H9 (cell line): ENCODE data around the gene PLPP7. TPM values are rescaled to one million over a fixed set of nuclear protein-coding genes. Genes with fewer than 3 reads are reported as not detected.

ENCODE experiments used
- DNase-seq: peaks from one replicate; pipeline ENCODE4 v3.0.0-alpha.2; 2017
- H2AFZ ChIP-seq: one replicate; pipeline ENCODE4 v1.6.1; 2013; ENCODE audit warnings: mild to moderate bottlenecking, low read length, control low read depth, moderate library complexity
- H2AK5ac ChIP-seq: 2 replicates; pipeline ENCODE4 v1.6.1; 2013; ENCODE audit warnings: low read length, control low read depth, mixed read lengths; ENCODE audit not compliant: insufficient read length
- H2BK120ac ChIP-seq: one replicate; pipeline ENCODE4 v1.6.1; 2013; ENCODE audit warnings: low read depth, mild to moderate bottlenecking, low read length, control low read depth, inconsistent platforms; ENCODE audit not compliant: poor library complexity, severe bottlenecking
- H2BK12ac ChIP-seq: 2 replicates; pipeline ENCODE4 v1.6.1; 2013; ENCODE audit warnings: low read length, control low read depth, mixed read lengths, low read depth; ENCODE audit not compliant: insufficient read length
- H2BK15ac ChIP-seq: 2 replicates; pipeline ENCODE4 v1.6.1; 2013; ENCODE audit warnings: low read depth, low read length, control low read depth
- H2BK20ac ChIP-seq: one replicate; pipeline ENCODE4 v1.6.1; 2013; ENCODE audit warnings: low read depth, mild to moderate bottlenecking, low read length, control low read depth, inconsistent platforms; ENCODE audit not compliant: poor library complexity, severe bottlenecking
- H2BK5ac ChIP-seq: 2 replicates; pipeline ENCODE4 v1.6.1; 2013; ENCODE audit warnings: low read length, control low read depth, mixed read lengths; ENCODE audit not compliant: insufficient read length
- H3K14ac ChIP-seq: 2 replicates; pipeline ENCODE4 v1.6.1; 2013; ENCODE audit warnings: low read length, control low read depth; ENCODE audit not compliant: insufficient read depth
- H3K18ac ChIP-seq: 2 replicates; pipeline ENCODE4 v1.6.1; 2013; ENCODE audit warnings: low read depth, mild to moderate bottlenecking, mixed read lengths, low read length, control low read depth; ENCODE audit not compliant: insufficient read length
- H3K23ac ChIP-seq: 2 replicates; pipeline ENCODE4 v1.6.1; 2013; ENCODE audit warnings: low read length, control low read depth, mixed read lengths, low read depth; ENCODE audit not compliant: insufficient read length
- H3K23me2 ChIP-seq: 2 replicates; pipeline ENCODE4 v1.6.1; 2013; ENCODE audit warnings: low read depth, mild to moderate bottlenecking, mixed read lengths, low read length, control low read depth; ENCODE audit not compliant: insufficient read length, poor library complexity, severe bottlenecking
- H3K27ac ChIP-seq: 2 replicates; pipeline ENCODE4 v1.5.1; 2013; ENCODE audit warnings: low read length, control low read depth, mixed read lengths, low read depth; ENCODE audit not compliant: insufficient read length
- H3K27me3 ChIP-seq: 2 replicates; pipeline ENCODE4 v1.6.1; 2013; ENCODE audit warnings: low read length, control low read depth, inconsistent platforms; ENCODE audit not compliant: insufficient read depth
- H3K4ac ChIP-seq: 2 replicates; pipeline ENCODE4 v1.6.1; 2013; ENCODE audit warnings: low read depth, mild to moderate bottlenecking, control low read depth, inconsistent platforms, low read length, moderate library complexity
- H3K4me1 ChIP-seq: 2 replicates; pipeline ENCODE4 v1.6.1; 2013; ENCODE audit warnings: low read length, control low read depth, inconsistent platforms; ENCODE audit not compliant: insufficient read depth
- H3K4me2 ChIP-seq: 2 replicates; pipeline ENCODE4 v1.6.1; 2013; ENCODE audit warnings: low read length, control low read depth, mixed read lengths; ENCODE audit not compliant: insufficient read length, insufficient read depth
- H3K56ac ChIP-seq: 2 replicates; pipeline ENCODE4 v1.6.1; 2013; ENCODE audit warnings: low read depth, mild to moderate bottlenecking, mixed read lengths, low read length, control low read depth; ENCODE audit not compliant: insufficient read length
- H3K79me1 ChIP-seq: 2 replicates; pipeline ENCODE4 v1.6.1; 2013; ENCODE audit warnings: low read depth, mild to moderate bottlenecking, moderate library complexity, low read length, control low read depth, inconsistent platforms; ENCODE audit not compliant: insufficient read depth, poor library complexity, severe bottlenecking
- H3K79me2 ChIP-seq: 2 replicates; pipeline ENCODE4 v1.6.1; 2013; ENCODE audit warnings: low read length, control low read depth, inconsistent platforms; ENCODE audit not compliant: insufficient read depth
- H3K9ac ChIP-seq: 2 replicates; pipeline ENCODE4 v1.6.1; 2013; ENCODE audit warnings: low read length, control low read depth, mixed read lengths; ENCODE audit not compliant: insufficient read length; ENCODE audit errors: extremely low read depth
- H3K9me3 ChIP-seq: one replicate; pipeline ENCODE4 v1.6.1; 2013; ENCODE audit warnings: low read depth, low read length, inconsistent platforms; ENCODE audit not compliant: control insufficient read depth
- H3T11ph ChIP-seq: one replicate; pipeline ENCODE4 v1.6.1; 2013; ENCODE audit warnings: mild to moderate bottlenecking, low read length, control low read depth, inconsistent platforms
- H4K20me1 ChIP-seq: one replicate; pipeline ENCODE4 v1.6.1; 2013; ENCODE audit not compliant: control insufficient read depth, insufficient read length, insufficient read depth
- H4K5ac ChIP-seq: 2 replicates; pipeline ENCODE4 v1.6.1; 2013; ENCODE audit warnings: low read depth, mild to moderate bottlenecking, mixed read lengths, low read length, control low read depth; ENCODE audit not compliant: insufficient read length
- H4K8ac ChIP-seq: replicated peaks from 2 replicates; pipeline ENCODE4 v1.6.1; 2013; ENCODE audit warnings: low read length, control low read depth, mixed read lengths, low read depth; ENCODE audit not compliant: insufficient read length
- H4K91ac ChIP-seq: 2 replicates; pipeline ENCODE4 v1.6.1; 2013; ENCODE audit warnings: low read depth, mild to moderate bottlenecking, moderate library complexity, mixed read lengths, low read length, control low read depth; ENCODE audit not compliant: insufficient read length
- H3K27ac Mint-ChIP-seq, 3 experiments: 2 replicates in 2 of 3; 3 replicates in 1 of 3; pipeline ENCODE4 v1.8.0; 2020 to 2021; ENCODE audit warnings: mixed read lengths in 3 of 3, mild to moderate bottlenecking in 1 of 3, moderate library complexity in 1 of 3
- H3K27me3 Mint-ChIP-seq: 2 replicates; pipeline ENCODE4 v1.8.0; 2021; ENCODE audit warnings: low read depth, mild to moderate bottlenecking, moderate library complexity, mixed read lengths
- H3K36me3 Mint-ChIP-seq, 3 experiments: 2 replicates in 2 of 3; 3 replicates in 1 of 3; pipeline ENCODE4 v1.8.0; 2020 to 2021; ENCODE audit warnings: low read depth in 3 of 3, mixed read lengths in 3 of 3; ENCODE audit not compliant: insufficient read depth in 1 of 3
- H3K4me1 Mint-ChIP-seq, 2 experiments: 2 replicates each; pipeline ENCODE4 v1.8.0; 2020; ENCODE audit warnings: mixed read lengths in 2 of 2
- H3K4me3 Mint-ChIP-seq, 2 experiments: 2 replicates in 1 of 2; 3 replicates in 1 of 2; pipeline ENCODE4 v1.8.0; 2020 to 2021; ENCODE audit warnings: mild to moderate bottlenecking in 2 of 2, mixed read lengths in 2 of 2, moderate library complexity in 1 of 2
- H3K9me3 Mint-ChIP-seq, 2 experiments: 2 replicates in 1 of 2; 3 replicates in 1 of 2; pipeline ENCODE4 v1.8.0; 2020; ENCODE audit warnings: mild to moderate bottlenecking in 2 of 2, mixed read lengths in 2 of 2, moderate library complexity in 1 of 2
- WGBS: extraction: QIAGEN DNeasy Blood & Tissue Kit; methylation state at CpG from one replicate; pipeline ENCODE4 v1.1.7; 2013; ENCODE audit warnings: missing lambda C conversion rate, low lambda C conversion rate, mixed read lengths; ENCODE audit not compliant: insufficient read length; ENCODE audit errors: extremely low coverage; 5-methylcytosine and 5-hydroxymethylcytosine counted together
- total RNA-seq: library from RNA; stranded (reverse); gene quantifications from 2 replicates; pipeline ENCODE4 v1.2.1, GENCODE V29; 2021
- TF ChIP-seq, protein P1 (sequence below): fragments of 200-600 bp; sonication (generic); conservative IDR thresholded peaks from 3 replicates; pipeline ENCODE4 v1.8.0; 2021; ENCODE audit warnings: antibody characterized with exemption, mild to moderate bottlenecking

Gene PLPP7
- total RNA-seq, 1 experiment from 2014 or later = 1.9 TPM

DNA sequence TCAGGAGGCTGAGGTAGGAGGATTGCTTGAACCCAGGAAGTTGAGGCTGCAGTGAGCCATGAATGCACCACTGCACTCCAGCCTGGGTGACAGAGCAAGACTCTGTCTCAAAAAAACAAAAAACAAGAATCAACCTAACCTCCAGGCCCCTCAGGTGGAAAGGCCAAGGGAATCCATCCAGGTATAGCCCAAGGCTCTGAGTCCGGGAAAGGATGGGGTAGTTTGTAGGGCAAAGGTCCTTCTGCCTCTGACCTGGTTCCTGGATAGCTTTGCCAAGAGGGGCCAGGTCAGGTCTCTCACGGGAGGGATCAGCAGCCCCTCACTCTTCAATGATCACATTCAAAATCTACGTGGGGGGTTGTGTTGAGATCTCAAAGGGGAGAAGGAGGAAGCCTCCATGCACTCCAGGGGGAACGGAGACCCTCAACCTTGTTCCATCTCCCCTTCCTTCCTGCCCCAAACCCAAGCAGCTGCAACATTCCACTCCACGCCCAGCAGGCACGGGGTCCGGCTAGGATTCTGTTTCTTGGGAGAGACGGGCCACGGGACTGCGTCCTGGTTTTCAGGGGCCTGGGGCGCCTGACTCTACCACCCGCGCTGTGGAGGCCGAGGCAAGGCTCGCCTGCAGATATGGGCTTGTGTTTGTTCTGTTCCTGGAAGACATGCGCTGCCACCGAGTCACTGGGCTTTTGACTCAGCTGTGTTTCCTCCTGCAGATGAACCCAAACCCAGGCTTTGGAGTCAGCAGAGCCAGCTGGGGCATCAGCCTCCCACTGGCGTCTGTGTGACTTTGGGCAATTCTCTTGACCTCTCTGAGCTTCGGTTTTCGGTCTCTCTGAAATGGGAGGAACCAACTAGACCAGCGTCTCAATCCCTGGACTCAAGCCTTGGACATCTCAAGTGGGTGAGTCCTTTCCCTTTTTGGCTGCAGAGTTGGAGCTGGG is 35.5 kb downstream of the PLPP7 start:
- Histone ChIP-seq H3K14ac (peak overlapping the region; percentile 27; the same call in 1 of the 2 replicates), H3K9ac (no peak overlapping the region), H3K4me1 (no peaks in the 10 kb centered on the region), H4K8ac (no peak overlapping the region), H3K23me2 (no peaks in the 10 kb centered on the region), H3K23ac (no peak overlapping the region), H3K27ac (no peak overlapping the region), H2BK20ac (no peak overlapping the region), H2AK5ac (no peak overlapping the region), H2BK120ac (no peak overlapping the region), H3K9me3 (no peaks in the 10 kb centered on the region), H2AFZ (no peak overlapping the region), H4K5ac (no peak overlapping the region), H3K56ac (no peak overlapping the region), H3K27me3 (no peaks in the 10 kb centered on the region), H3K18ac (no peak overlapping the region), H3K4me2 (no peak overlapping the region), H2BK15ac (no peak overlapping the region), H3K79me1 (no peaks in the 10 kb centered on the region), H3T11ph (no peak overlapping the region), H2BK12ac (no peak overlapping the region), H2BK5ac (no peak overlapping the region), H4K91ac (no peak overlapping the region), H3K4ac (no peak overlapping the region), H3K79me2 (no peaks in the 10 kb centered on the region), H4K20me1 (no peaks in the 10 kb centered on the region)
- no peak overlapping the region for H3K4me3 Mint-ChIP-seq
- peaks cover 5% of the 10 kb centered on the region for H3K27me3 Mint-ChIP-seq
- peaks cover 12 to 13% of the 10 kb centered on the region in 2 experiments for H3K4me1 Mint-ChIP-seq
- DNase-seq = no peak
- no CpG with 5 or more reads among the region's 21 CpGs for WGBS
- no peaks in the 10 kb centered on the region for H3K36me3 Mint-ChIP-seq
- TF ChIP-seq, protein P1, sequence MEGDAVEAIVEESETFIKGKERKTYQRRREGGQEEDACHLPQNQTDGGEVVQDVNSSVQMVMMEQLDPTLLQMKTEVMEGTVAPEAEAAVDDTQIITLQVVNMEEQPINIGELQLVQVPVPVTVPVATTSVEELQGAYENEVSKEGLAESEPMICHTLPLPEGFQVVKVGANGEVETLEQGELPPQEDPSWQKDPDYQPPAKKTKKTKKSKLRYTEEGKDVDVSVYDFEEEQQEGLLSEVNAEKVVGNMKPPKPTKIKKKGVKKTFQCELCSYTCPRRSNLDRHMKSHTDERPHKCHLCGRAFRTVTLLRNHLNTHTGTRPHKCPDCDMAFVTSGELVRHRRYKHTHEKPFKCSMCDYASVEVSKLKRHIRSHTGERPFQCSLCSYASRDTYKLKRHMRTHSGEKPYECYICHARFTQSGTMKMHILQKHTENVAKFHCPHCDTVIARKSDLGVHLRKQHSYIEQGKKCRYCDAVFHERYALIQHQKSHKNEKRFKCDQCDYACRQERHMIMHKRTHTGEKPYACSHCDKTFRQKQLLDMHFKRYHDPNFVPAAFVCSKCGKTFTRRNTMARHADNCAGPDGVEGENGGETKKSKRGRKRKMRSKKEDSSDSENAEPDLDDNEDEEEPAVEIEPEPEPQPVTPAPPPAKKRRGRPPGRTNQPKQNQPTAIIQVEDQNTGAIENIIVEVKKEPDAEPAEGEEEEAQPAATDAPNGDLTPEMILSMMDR = no peak
- H3K27ac Mint-ChIP-seq = no peak overlapping the region
- H3K9me3 Mint-ChIP-seq = no peaks in the 10 kb centered on the region
